GM12865 (cell line): ENCODE measurements around the gene LYRM4.

ENCODE experiments used
- DNase-seq: peaks from one replicate; pipeline ENCODE4 v3.0.0; 2010; ENCODE audit warnings: low read depth
- H3K4me3 ChIP-seq: 2 replicates; pipeline ENCODE4 v1.5.1; 2011; ENCODE audit warnings: mild to moderate bottlenecking, low read depth, low read length, control low read depth
- TF ChIP-seq, protein P1 (sequence below): IDR thresholded peaks from 2 replicates; pipeline ENCODE4 v1.5.1; 2011; ENCODE audit warnings: low read length, control low read depth, low read depth, inconsistent platforms; ENCODE audit not compliant: insufficient read depth; ENCODE audit errors: missing control alignments

Gene LYRM4

DNA sequence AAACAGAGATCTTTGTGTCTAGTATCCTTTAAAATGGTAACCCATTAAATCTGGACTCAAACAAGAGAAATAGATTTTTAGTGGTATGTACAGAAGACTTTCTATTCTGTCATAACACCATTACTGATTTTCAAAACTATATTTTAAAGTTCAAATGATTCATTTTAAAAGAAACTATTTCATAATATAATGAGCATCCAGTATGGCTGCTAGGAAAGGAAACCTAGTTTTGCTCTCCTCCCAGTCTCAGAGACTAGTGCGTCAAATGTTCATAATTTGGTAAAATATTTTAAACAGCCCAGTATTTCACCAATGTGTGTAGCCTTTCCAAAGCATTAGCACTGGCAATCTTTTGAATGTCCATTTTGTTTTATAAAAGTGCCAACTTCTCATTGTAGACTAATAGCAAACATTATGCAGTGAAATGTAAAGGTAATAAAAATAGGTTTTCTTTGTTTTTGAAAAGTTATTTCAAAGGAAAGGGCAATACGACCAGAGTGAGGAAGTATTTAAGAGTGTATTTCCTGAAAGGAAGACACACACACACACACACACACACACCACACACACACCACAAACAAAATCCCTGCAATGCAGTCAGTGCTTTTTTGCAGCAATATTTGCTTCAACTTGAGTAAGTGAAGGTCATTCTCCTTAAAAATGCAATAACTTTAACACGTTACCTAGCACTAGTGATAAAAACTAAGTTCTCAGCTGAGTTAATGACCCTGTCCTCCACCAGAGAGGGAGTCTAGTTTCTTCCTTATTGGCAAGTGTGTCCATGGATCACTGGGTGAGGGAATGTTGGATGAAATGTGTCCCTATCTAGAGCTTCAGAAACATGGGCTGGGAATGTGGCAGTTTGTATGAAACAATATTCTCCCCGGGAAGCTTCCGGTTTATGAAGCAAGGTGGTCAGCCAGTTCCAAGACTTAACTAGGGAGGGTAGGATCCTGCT lies 171.0 kb downstream of the LYRM4 start:
- no peak for DNase-seq
- no peak overlapping the region for H3K4me3 ChIP-seq
- TF ChIP-seq, protein P1, sequence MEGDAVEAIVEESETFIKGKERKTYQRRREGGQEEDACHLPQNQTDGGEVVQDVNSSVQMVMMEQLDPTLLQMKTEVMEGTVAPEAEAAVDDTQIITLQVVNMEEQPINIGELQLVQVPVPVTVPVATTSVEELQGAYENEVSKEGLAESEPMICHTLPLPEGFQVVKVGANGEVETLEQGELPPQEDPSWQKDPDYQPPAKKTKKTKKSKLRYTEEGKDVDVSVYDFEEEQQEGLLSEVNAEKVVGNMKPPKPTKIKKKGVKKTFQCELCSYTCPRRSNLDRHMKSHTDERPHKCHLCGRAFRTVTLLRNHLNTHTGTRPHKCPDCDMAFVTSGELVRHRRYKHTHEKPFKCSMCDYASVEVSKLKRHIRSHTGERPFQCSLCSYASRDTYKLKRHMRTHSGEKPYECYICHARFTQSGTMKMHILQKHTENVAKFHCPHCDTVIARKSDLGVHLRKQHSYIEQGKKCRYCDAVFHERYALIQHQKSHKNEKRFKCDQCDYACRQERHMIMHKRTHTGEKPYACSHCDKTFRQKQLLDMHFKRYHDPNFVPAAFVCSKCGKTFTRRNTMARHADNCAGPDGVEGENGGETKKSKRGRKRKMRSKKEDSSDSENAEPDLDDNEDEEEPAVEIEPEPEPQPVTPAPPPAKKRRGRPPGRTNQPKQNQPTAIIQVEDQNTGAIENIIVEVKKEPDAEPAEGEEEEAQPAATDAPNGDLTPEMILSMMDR = no peak

- DNase-seq = no peak
- no peak overlapping the region for H3K4me3 ChIP-seq
- TF ChIP-seq, protein P1 = no peak
Observed at GRCh38 chr6:5088780-5089179, 172.0 kb downstream of the LYRM4 start.

GRCh38 chr6:5087389-5087788 lies 173.4 kb downstream of the LYRM4 start:
- DNase-seq = no peak

DNA sequence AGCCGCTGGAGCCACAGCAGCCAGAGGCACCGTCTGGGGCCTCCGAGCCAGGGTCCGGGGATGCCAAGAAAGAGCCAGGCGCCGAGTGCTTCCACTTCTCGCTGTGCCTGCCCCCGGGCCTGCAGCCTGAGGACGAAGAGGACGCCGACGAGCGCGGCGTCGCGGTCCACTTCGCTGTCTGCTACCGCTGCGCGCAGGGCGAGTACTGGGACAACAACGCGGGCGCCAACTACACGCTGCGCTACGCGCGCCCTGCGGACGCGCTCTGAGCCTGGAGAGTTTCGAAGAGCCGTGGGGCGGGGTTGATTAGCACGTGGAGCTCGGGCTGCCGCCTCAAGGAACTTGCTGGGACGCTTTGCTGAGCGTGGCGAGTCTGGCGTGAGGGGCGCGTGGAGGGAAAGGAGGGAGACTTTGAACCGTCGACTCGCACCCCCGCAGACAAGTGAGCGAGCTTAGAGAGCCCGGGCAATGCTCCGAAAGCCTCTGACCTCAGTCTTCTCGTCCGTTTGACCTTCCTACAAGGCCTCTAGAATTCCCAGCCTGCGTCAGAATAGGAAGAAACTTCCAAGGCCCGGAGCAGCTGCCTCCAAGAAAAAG lies 174.4 kb downstream of the LYRM4 start:
- peak overlapping the region; percentile 87 for H3K4me3 ChIP-seq
- no peak for DNase-seq
- TF ChIP-seq, protein P1 = no peak

More at GRCh38 chr6:5087389-5087788, 173.4 kb downstream of the LYRM4 start:
- no peak overlapping the region for H3K4me3 ChIP-seq
- TF ChIP-seq, protein P1 = no peak

- TF ChIP-seq, protein P1 = no peak
- peak; percentile 73 for DNase-seq
- H3K4me3 ChIP-seq = peak overlapping the region; percentile 87
Observed at GRCh38 chr6:5085648-5086293, 175.0 kb downstream of the LYRM4 start.

- DNase-seq = peak; percentile 60
- TF ChIP-seq, protein P1 = no peak
- H3K4me3 ChIP-seq = peak within 1 kb of the TSS; percentile 87
Observed at GRCh38 chr6:5084781-5085647, 175.7 kb downstream of the LYRM4 start, which contains the start of gene PPP1R3G. Gene PPP1R3G, plus strand, starts transcription at chr6:5085341. Its CDS starts 145 bp downstream, at chr6:5085486.
